ENCODE measurements around the gene BTBD9.

The BTBD9 gene

DNA sequence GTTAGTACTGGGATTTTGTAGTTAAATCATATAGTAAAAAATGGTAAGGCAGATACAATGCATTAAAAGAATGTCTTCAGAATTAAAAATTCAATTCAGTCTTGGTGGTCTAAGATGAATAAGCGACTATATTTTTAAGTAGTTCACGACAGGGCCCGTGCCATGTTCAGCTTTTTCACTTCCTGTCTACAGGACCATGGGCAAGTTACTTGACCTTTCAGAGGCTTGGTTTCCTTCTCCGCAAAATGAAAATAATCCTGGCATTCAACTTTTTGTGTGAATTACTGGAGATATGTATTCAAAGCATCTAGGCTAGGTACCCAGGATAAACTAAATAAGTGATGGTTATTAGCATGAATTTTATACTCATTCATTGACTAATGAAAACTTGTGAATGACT lies 216.0 kb downstream of the BTBD9 start:
- DNase-seq, result no peak

DNA sequence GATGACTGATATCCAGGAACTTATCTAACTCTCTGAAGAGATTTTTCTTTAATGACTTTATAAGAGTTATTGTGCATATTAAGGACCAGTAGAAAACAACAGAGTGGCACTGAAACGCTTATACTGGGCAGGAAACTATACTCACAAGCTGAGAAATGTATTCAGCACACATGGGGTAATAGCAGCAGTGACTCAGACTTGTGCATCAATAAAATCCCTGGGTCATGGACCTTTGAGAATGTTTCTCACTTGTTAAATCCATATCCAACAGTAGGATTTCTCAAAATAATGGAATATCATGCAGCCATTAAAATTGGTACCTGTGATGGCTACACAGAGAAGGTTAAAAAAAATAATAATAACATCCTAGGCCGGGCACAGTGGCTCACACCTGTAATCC lies 219.5 kb downstream of the BTBD9 start:
- no peak for DNase-seq

DNA sequence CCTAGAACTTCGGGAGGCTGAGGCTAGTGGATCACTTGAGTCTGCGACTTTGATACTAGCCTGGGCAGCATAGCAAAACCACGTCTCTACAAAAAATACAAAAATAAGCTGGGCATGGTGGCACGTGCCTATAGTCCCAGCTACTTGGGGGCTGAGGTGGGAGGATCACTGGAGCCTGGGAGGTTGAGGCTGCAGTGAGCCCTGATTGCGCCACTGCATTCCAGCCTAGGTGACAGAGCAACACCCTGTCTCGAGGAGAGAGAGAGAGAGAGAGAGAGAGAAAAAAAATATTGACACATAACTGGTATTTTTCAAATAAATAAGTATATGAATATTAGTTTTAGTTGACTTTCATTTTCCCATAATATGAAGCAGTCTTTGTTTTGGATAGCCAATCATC lies 222.2 kb downstream of the BTBD9 start:
- no peak for DNase-seq

DNA sequence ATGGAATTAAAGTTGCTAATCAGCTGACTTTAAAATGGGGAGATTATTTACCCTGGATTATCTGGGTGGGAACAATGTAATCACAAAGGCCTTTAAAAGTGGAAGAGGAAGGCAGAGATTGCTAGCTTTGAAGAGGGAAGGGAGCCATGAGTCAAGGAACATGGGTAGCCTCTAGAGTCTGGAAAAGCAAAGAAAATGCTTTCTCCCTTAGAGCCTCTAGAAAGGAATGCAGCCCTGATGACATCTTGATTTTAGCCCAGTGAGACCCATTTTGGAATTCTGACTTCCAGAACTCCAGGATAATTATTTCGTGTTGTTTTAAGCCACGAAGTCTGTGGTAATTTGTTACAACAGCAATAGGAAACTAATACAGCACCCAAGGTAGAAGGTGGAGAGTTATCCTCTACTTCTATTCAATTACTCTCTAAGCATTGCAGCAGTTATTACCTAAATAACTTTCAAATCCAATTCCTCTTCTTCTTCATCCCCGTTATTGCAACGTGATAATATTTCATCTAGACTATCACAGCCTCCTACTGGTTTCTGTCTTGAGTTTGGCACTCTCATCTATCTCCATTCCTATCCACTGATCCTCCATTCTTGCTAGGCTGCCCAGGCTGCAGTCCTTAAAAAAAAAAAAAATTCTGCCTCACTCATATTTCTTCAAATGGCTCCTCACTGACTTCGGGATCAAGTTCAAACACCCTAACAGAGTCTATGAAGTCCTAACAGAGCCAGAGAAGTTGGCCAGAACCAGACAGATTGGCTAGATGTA lies 224.3 kb downstream of the BTBD9 start:
- no peak for DNase-seq

DNA sequence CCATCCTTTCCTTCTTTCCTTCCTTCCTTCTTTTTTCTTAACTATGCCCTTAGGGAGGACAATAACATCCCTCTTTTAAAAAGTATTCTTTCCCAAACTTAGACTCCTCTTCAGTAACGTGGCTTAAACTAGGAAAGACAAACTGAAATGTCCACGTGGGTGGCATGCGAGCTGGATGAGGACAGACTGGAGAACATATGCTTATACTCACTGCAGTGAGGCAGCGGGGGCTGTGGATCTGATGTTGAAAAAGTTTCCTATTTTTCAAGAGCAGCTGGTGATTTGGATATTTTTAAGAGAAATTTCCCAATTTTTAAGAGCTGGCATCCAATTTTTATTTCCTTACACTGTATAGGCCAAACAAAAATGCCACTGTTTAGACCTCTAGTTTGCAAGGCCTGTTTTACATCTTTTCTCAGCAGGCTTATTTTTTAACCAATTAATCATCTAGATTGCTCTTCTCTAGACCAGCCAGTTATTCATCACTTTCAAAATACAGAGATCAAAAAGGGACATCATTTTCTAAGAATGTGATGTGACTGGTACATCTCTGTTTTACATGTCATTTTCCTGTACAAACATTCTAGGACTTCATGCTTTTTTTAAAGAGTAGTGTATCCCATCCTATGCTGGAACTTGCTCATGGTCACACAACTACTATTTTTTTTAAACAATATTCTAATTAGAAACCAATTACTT lies 226.5 kb downstream of the BTBD9 start:
- no peak for DNase-seq

DNA sequence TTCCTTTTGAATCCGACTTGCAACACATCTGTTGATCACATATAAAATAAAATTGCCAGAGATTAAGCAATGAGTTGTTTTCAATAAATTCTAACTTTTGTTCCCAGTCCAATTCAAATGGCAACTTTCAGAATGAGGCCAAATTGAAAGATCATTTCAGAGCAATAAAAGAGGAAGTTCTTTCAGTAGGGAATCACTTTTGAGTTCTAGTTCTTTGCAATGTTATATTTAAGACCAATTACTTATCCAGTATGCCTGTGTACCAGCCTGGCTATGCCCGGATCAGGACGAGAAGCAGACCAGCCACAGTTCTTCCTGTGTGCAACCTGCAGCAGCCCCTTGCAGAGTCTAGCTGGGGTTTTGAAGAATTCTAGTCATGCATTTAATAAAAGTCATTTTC lies 232.5 kb downstream of the BTBD9 start:
- DNase-seq, result no peak

DNA sequence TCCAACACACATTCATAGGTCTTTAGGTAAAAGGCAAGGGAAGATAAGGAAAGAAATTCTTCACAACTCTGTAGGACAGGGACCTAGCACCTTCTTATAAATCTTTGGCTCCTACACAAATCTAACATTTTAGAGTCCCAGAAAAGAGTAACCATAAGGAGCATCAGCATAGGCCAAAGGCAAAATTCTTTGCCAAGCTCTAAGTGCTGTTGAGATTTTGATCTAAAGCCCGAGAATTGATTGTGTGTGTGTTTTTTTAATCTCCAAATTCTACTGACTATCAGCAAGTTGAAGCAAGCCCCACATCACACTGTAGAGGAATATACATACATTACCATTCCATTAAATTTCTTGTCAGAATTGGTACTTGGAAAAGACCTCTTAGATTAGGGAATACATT lies 233.6 kb downstream of the BTBD9 start:
- no peak for DNase-seq

DNA sequence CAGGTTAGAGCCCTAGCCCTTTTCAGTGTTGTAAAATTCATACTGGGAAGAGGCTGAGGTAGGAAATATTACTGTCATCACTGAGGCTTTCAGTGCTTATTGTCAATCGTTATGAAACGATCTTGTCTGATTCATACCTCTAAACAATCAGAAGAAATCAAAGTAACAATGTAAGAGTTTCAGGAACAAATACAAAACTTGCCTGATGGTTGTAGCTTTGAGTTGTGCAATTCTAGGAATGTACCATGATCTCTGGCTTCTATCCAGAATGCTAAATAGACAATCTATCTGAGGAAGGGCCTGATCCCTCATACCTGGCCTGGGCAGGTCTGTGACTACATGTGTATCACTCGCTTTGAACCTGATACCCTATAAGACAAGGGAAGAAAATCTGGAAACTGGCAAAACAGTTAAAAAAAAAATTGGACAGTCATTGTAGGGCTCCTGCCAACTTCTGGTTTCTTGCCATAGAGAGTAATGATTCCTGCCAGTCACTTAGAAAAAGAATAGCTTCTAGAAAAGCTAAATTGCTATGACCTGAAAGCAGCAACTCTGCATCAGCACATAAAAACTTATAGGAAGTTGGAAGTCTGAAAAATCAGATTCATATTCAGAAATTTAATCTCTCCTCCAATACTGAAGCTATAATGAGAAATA lies 234.7 kb downstream of the BTBD9 start:
- no peak for DNase-seq

DNA sequence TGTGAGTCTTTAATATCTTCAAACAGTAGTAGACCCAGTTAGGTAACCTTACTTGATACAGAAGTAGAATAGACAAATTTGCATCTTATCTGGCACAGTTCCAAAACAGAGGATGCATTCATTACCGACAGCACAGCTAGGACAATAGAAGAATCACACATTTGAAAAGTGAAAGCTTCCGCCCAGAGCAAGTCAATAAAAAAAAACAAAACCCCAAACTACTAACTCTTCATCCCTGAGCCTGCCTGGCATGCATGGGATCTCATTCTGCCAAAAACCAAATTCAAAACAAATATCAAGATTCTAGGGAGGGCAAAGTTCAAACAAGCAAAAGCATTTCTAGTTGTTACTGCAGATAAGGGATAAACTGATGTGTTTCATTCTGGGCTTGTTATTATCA lies 235.4 kb downstream of the BTBD9 start:
- DNase-seq, result no peak

DNA sequence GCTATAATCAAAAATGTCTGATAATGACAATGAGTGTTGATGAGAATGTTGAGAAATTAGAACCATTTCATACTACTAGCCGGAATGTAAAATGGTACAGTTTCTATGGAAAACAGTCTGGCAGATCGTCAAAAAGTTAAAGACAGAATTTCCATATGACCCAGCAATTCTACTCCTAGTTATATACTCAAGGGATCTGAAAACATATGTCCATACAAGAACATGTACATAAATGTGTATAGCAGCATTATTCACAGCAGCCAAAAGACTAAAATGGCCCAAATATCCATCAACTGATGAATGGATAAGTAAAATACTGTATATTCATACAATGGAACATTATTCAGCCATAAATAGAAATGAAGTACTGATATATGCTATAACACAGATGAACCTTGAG lies 236.2 kb downstream of the BTBD9 start:
- DNase-seq, result no peak

DNA sequence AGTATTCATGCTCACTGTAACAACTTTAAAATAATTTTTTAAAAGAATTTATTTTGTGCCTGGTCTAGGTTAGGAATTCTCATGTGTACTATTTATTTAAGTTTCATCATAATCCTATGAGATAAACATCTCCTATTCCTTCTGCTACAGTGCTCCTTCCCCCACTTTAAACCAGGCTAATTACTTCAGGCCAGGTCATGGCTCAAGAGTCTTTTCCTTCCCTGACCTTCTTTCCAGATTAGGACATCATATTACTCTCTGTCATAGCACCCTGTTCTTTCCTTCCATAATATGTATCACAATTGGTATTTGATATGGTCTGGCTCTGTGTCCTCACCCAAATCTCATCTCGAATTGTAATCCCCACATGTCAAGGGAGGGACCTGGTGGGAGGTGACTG lies 239.0 kb downstream of the BTBD9 start:
- DNase-seq, result no peak

DNA sequence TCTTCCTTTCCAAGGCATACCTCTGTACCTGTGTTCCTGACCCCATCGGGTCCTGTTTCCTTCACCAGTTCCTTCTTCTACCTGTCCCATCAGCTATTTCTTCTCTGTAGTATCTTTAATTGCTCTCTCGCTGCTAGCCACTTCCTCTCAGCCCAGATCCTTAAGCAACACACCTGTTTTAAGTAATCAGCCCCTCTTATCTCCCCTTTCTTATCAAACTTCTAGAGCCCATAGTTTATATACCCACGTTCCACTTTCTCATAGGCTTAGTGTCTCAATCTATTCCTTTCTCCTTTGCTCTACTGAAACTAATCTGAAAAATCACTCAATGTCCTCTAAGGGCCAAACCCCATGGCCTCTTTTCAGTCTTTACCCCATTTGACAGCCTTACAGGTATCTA lies 239.6 kb downstream of the BTBD9 start:
- DNase-seq, result no peak

DNA sequence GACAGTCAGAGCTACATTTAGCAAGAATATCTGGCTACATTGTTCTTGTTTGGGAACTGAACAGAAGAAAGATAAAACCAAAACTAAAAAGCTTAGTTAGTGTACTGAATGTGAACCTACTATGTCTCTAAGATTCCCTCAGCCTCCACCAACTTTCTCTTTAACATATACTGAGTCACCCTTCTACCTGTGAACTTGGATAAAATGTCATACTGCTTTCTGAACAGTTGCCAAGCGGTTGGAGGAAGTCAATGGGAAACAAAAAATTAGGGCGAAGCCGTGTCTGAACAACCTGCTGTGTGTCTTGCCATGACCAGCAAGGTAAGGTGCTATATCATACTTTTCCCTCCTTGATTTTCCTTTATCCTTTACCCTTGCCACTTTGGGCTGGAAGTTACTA lies 243.5 kb downstream of the BTBD9 start:
- DNase-seq, result no peak

DNA sequence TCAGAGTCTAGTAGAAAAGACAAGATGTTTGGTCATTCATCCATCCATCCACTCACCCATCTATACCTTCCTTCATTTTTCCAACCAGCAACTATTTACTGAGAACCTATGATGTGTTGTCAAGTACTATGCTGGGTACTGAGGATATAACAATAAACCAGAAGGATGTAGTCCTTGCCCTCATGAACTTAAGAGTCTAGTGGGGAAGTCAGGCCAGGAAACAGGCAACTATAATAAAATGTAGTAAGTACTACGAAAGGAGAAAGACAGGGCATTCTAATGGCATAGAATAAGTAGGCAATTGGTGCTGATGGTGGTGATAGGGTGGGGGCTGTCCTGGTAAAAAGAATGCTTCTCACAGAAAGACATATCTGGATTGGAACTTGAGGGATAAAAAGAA lies 245.7 kb downstream of the BTBD9 start:
- DNase-seq, result no peak

DNA sequence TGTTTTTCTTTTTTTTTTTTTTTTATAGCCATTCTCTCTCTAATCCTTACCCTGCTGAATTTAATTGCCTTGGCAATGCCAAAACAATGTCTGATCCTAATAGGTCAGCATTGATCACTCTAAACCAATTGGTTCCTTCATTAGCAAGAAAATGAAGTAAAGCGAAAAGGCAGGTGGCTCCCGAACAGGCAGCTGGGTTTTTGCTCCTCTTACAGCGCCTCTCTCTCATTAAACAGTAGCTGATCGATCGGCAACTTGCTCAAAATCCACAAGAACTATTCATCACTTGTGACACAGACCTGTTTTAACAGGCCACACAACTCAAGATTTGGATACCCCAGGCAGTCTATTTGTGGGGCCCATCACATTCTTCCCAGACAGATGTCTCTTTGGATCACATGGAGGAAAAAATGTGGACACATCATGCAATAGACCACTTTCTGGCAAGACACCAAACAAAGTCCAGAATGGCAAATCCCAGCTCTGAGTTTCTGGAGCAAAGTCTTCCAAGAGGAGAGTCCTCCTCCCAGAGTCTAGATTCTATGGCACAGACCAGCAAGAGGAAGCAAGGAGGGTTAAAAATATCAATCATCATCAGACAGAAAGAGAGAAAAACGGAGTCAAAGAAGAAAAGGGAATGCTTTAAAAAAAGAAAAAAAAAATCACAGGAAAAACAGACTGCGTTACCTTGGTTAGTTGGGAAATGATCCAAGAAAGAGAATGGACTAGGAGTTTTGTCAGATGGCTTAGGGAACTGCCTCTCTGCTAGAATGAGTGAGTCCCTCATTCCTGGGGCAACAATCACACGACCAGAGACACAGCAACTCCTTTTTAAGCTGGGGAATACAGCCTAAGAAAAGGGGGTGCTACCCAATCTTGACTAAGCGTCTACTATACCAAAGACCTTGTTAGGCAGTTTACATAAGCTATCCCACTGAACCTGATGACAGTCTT lies 247.8 kb downstream of the BTBD9 start:
- no peak for DNase-seq

DNA sequence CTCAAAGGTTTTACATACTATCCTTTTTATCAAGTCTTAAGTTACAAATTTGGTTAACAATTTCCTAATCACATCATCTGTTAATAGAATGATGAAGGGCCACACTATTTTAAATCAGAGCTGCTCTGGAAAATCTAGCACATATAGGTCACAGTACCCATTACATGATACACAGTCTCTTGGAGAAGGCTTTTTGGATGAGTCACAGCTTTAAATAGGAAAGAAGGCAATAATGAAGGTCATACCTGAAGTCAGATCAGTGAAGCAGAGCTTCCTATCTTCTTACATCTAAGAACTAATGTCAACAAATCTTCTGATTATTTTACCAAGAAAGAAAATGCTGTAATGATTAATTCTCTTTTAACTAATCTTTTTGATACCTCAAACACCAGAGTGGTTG lies 248.5 kb downstream of the BTBD9 start:
- no peak for DNase-seq

DNA sequence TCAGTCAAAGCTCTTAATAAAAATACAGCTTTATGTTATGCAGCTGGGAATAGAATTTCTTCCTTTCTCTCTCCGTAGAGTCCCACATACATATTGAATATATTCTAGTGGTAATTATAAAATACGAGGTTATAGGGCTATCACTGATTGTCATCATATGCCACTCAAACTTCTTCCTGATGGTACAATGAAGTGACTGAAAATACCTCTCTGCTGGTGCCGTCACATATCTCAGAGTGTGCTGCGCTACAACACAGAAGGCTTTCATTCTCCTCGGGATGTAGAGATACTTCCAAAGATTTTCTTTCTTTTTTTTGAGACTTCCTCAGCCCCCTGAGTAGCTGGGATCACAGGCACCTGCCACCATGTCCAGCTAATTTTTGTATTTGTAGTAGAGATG lies 249.9 kb downstream of the BTBD9 start:
- DNase-seq, result no peak

DNA sequence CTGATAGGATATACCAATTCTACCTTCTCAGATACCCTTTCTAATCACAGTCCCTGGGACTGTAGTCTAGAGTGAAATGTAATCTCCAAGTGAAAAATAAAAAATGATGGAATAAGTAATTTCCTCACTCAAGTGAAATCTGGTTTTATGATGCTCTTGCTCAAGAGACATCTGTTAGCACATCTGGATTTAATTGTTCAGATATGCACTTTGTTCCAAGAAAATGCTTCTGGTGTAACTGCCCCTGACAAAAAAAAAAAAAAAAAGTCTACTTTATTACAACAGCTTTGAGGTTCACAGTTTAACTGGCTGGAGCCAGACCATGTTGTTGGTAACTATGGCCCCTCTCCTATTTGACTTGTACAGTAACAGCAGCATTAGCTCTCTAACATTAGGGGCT lies 251.8 kb downstream of the BTBD9 start:
- DNase-seq, result no peak

DNA sequence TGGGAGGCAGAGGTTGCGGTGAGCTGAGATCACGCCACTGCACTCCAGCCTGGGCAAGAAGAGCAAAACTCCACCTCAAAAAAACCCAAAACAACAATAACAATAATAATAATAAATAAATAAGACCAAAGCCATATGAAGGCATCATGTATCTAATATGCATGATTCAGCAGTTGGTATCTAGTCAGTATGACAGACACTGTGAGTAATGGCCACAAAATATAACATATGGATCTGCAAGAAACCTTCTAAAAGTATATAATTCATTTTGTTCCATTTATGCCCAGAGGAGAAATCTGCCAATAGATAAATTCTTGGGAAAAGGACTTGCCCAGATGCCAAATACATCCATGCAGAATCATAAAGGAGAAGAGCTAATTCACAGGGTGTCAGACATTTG lies 252.3 kb downstream of the BTBD9 start:
- DNase-seq, result no peak

DNA sequence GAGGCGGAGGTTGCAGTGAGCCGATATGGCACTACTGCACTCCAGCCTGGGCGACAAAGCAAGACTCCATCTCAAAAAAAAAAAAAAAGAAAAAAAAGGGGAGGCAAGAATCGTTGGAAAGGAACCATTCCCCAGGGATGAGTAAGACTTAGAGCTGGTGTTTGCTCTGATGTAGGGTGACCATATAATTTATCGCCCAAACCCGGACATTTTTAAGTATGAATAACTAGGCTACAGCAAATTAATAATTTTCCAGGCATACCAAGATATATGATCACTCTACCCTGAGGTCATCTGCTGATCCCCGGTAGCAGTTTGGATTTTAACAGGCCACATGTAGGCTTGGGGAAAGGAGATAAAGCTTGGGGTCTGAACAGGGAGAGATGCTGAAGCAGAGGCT lies 260.9 kb downstream of the BTBD9 start:
- DNase-seq, result no peak

DNA sequence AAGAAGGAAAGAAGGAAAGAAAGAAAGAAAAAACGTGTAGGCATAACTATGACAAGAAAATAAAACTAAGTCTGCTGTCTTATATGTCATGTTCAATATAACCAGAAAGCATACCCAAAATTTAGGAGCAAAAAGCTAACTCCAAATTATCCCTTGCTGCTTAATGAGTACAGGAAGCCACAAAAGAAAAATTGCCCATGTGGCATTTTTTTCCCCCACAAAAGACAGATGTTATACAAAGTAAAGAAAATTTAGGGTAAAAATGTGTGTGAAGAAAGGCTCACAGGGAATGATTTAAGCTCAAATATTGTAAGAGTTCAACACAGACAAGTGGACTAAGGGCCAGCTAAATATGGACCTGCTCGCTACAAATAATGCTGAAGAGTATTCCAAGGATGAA lies 263.8 kb downstream of the BTBD9 start:
- DNase-seq, result no peak

DNA sequence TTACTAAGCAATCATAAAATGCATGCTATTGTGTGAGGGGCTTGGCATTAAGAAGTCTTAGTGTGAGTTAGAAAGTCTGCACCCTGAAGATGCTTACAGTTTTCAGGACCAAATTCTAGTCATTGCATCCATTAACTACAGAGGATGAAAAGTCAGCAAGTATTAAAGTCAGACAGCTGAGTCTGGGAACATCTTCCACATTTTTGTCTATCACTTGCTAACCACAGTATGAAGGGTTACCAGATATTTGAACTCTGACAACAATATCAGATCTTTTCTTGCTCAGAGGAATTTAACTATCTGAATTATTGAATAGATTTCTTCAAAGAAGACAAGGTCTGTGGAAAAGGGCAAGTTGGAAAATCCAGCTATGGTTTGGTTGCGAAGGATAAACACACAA lies 264.4 kb downstream of the BTBD9 start:
- no peak for DNase-seq

DNA sequence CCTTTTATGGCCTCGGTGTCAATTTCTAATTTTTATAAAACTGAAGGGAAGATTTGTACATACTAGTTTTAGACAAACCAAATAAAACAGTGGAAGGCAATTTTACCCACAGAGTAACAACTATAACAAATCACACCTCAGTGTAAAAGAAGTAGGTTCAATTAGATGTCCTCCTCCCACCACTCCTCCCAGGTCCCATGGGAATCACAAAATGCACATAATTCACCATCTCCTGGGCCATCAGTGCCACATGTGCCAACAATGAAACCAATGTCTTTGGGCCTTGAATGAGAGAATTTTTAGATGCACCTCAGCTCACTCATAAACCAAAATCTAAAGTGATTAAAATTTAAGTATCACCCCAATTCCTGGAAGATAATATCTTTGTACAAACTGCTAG lies 267.8 kb downstream of the BTBD9 start:
- DNase-seq, result no peak

All from central memory CD4-positive, alpha-beta T cell (primary cell).